WI38 (cell line): ENCODE results near the gene B4GALT2.

Source experiments
- H3K4me3 ChIP-seq: 2 replicates; pipeline ENCODE4 v1.5.1; 2011; ENCODE audit warnings: low read depth, mild to moderate bottlenecking, control low read depth, low read length
- TF ChIP-seq, protein P1 (sequence below): IDR thresholded peaks from 2 replicates; pipeline ENCODE4 v1.5.1; 2012; ENCODE audit warnings: low read depth, mild to moderate bottlenecking, control low read depth, low read length

Gene B4GALT2

DNA sequence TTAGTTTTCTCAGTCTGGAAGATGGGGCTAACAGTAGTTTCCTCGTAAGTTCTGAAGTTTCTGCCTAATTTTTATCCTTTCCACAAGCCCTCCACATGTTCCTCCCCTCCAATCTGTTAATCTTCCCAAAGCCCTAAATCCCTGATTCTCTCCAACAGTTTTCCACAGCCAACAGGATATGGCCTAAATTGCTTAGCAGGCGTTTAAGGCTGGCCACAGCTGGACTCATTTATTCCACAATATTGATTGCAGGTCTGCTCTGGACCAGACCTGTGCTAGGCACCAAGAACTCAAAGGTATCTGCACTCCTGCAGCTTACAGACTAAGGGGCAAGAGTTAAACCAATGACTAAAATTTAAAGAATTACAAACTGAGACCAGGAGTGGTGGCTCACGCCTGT, 48.3 kb downstream of the B4GALT2 start:
- TF ChIP-seq, protein P1, sequence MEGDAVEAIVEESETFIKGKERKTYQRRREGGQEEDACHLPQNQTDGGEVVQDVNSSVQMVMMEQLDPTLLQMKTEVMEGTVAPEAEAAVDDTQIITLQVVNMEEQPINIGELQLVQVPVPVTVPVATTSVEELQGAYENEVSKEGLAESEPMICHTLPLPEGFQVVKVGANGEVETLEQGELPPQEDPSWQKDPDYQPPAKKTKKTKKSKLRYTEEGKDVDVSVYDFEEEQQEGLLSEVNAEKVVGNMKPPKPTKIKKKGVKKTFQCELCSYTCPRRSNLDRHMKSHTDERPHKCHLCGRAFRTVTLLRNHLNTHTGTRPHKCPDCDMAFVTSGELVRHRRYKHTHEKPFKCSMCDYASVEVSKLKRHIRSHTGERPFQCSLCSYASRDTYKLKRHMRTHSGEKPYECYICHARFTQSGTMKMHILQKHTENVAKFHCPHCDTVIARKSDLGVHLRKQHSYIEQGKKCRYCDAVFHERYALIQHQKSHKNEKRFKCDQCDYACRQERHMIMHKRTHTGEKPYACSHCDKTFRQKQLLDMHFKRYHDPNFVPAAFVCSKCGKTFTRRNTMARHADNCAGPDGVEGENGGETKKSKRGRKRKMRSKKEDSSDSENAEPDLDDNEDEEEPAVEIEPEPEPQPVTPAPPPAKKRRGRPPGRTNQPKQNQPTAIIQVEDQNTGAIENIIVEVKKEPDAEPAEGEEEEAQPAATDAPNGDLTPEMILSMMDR = no peak
- H3K4me3 ChIP-seq = no peak overlapping the region

DNA sequence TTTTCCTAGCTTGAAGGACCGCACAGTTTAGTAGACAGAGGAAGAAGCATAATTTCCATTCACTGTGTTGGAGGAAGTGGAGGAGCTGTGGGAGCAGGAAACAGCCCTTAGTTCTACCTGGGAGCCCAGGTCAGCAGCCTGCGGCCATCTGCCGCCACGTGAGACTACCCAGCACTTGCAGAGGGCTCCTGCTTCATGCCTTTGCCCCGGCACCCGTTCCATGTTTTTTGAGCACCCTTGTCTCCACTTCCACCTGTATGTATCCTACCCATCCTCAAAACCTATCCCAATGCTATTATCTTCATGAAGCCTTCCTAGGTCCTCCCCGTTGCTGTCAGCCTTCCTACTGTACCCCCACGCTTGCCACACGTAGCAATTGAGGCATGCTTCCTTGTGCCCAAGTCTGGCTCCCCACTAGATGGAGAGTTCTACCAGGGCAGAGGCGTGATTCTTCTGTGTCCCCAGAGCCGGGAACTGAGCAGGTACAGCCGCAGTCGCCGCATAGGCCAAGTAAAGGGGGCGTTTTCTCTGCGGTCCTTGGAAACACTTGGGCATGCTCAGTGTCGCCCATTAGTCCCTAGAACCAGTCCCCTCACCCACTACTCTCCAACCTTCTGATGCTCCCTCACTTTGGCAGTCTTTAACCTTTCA, 50.4 kb downstream of the B4GALT2 start:
- TF ChIP-seq, protein P1 = no peak
- peak overlapping the region; percentile 83 for H3K4me3 ChIP-seq

DNA sequence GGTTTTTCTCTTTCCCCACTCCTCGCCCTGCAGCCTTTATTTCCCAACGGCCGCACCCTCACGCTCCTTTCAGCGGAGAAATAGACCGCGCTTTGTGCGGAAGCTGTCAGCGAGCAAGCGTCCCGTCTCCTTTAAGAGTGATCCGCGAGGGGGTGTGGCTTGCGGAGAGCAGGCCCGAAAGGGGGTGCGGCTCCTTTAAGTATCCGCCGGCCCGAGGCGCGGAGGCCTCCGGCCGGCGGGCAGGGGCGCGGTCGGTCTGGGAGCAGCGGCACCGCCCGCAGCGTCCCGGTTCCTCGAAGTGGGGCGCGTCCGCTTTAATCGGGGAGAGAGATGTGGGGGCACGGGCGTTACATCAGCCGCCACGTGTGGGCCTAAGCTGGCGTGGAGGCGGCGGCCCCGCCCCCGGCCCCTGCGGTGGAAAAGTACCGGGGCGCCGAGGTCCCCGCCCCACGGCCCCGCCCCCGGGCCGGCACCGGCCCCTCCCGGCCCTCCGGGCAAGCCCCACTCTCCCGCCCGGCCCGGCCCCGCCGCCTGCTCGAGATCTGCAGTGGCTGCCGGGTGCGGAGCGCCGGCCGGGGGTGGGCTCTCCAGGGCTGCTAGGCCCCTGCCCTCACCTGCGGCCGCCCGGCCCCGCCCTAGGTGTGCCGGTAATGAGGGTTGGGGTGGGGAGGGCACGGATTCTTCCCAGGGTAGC, 51.0 kb downstream of the B4GALT2 start:
- TF ChIP-seq, protein P1 = no peak
- peak overlapping the region; percentile 83 for H3K4me3 ChIP-seq

DNA sequence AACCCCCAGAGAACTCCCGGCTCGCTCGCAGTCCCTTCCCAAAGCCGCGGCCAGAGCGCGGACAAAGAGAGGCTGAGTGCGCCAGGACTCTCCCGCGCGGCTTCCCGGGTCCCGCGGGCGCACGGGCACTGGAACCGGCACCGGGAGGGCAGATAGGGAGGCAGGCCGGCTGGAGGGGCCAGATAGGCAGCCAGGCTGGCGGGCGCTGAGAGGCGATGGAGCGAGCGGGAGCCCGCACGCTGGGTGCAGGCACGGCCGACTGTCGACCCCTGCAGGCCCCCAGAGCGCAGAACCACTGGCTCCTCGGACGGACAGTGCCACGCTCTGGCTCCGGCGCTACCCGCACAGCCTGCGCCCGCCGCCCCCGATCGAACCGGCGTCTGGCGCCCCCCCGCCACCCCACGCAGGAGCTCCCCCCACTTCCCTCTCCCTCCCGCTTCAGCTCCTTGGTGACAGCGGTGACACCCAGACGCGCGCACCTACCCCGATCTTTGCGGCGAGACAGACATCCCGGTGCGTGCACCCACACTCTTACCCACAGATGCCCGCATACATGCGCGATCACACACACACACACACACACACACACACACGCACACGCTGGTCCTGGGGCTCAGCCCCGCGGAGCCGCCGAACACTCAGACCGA, 51.7 kb downstream of the B4GALT2 start:
- peak overlapping the region; percentile 83 for H3K4me3 ChIP-seq
- TF ChIP-seq, protein P1 = no peak

DNA sequence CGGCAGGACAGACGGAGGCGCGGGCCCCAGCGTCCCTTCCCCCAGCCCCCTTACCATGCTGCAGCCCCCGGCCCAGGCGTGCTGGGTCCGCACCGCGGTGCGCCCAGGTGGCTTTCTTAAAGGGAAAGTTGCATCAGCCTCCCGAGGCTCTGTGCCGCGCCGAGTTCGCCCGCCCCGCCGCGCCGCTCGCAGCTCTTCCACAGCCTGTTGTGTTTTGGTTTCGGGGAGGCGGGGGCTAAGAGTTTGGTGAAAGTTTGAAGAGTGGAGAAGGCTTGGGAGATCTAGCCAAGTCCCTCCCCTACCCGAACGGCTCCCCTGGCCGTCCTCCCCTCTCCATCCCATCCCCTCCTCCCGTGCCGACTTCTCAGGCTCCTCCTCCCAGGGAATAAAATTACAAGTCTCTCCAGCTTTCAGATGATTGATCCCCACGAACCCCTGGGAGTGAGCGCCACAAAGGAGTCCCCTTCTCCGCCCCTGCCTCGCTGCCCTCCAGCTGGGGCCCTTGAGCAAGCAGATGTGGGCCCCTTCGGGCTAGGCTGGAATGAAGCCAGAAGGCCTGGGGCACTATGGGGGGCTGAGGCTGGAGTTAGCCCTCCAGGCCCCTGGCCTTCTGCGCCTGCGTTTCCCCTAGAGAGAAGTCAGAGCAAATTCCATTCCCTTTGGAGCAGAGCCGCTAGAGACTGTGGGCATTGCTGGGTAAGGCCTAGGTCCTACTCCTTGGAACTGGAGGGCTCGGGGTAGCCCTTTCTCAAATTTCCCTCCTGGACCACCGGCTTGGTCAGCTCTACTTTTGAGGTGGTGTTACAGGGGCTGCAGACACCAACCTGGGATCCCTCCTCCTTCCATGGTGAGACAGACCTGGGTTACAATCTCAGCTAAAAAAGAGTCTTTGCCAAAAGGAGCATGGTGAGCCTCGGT, 52.5 kb downstream of the B4GALT2 start, which contains the start of gene SLC6A9:
Gene SLC6A9 (minus strand): TSS at position 211 of the 918 bp plus-strand sequence. CDS start 7,185 bp downstream, outside the sequence.
- TF ChIP-seq, protein P1 = no peak
- H3K4me3 ChIP-seq = peak within 1 kb of the TSS; percentile 83

DNA sequence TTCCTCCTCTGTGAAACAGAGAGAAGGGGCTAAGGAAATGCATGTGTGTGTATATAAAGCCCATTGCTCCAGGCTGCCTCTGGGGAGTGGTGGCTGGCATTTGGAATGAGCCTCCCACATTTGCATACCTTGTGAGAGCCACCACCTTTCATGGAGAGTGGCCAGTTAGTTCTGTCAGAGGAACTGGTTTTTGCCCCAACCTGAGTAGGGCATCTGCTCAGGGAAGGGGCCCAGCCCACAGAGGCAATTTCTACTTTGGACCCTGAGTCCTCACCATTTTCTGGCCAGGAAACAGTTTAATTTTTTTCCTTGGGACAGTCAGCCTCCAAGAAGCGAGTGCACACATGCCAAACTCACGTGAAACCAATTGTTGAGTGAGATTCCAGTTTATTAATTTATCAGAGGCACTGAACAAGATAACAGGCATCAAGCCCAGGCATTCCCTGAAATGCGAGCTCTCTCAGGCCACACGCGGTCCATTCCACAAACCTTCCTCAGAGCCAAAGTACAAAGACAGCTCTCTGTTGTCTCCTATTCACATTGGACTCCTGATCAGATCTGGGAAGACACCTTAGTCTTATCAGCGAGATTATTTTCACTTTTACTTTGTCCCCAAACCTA, 53.3 kb downstream of the B4GALT2 start:
- TF ChIP-seq, protein P1 = no peak
- no peak overlapping the region for H3K4me3 ChIP-seq
